ENCODE measurements around the gene SHISAL2B. TPM values are rescaled to one million over a fixed set of nuclear protein-coding genes. Genes with fewer than 3 reads are reported as not detected.
"Not testable (repeated sequence)": the region's sequence is repeated elsewhere in the genome, so short reads cannot be mapped to it uniquely, and the experiment has no call there.

Gene SHISAL2B
- total RNA-seq, 4 donors from 2014 or later: not detected

GRCh38 chr5:64654561-64654938, 35.8 kb upstream of the SHISAL2B start:
- no peak for DNase-seq
- H3K27ac ChIP-seq: no peak overlapping the region
- no peaks in the 10 kb centered on the region for H3K4me1 ChIP-seq
- no peaks in the 10 kb centered on the region for H3K36me3 ChIP-seq
- H3K4me3 ChIP-seq (replicated peaks in 1 of 3): no peak overlapping the region
- intact Hi-C loops (cut with DNase I): no loop called here
- WGBS, 2 donors: 85 to 91% methylated on average over 2 of the region's 2 CpGs
- no peak for TF ChIP-seq CTCF (IDR thresholded peaks at IDR 0.05)
- no peak for TF ChIP-seq POLR2A (IDR thresholded peaks at IDR 0.05)
- H3K27me3 ChIP-seq: no peaks in the 10 kb centered on the region
- no peaks in the 10 kb centered on the region for H3K9me3 ChIP-seq

GRCh38 chr5:64655596-64655995, 34.7 kb upstream of the SHISAL2B start:
- no peaks in the 10 kb centered on the region for H3K9me3 ChIP-seq
- 52 to 67% methylated on average over 1 of the region's 1 CpG for WGBS, 2 donors
- H3K27ac ChIP-seq: no peak overlapping the region
- no peak overlapping the region for H3K4me3 ChIP-seq (replicated peaks in 1 of 3)
- no peak for TF ChIP-seq POLR2A (IDR thresholded peaks at IDR 0.05)
- no peak for TF ChIP-seq CTCF (IDR thresholded peaks at IDR 0.05)
- no peaks in the 10 kb centered on the region for H3K27me3 ChIP-seq
- no peaks in the 10 kb centered on the region for H3K4me1 ChIP-seq
- H3K36me3 ChIP-seq: no peaks in the 10 kb centered on the region
- intact Hi-C loops (cut with DNase I): no loop called here
- DNase-seq: no peak

GRCh38 chr5:64659289-64659688, 31.0 kb upstream of the SHISAL2B start:
- Histone ChIP-seq H3K4me1 (no peaks in the 10 kb centered on the region), H3K4me3 (replicated peaks in 1 of 3) (no peak overlapping the region), H3K27me3 (no peaks in the 10 kb centered on the region), H3K9me3 (no peaks in the 10 kb centered on the region), H3K36me3 (no peaks in the 10 kb centered on the region), H3K27ac (no peak overlapping the region)
- no peak for TF ChIP-seq POLR2A (IDR thresholded peaks at IDR 0.05)
- TF ChIP-seq CTCF (IDR thresholded peaks at IDR 0.05): no peak
- intact Hi-C loops (cut with DNase I): no loop called here
- DNase-seq: no peak
- 75% methylated on average over 3 of the region's 3 CpGs for WGBS, 2 donors

- DNase-seq; H3K4me3 ChIP-seq (replicated peaks in 1 of 3); intact Hi-C loops (cut with DNase I); H3K27me3 ChIP-seq; H3K9me3 ChIP-seq; H3K4me1 ChIP-seq; H3K36me3 ChIP-seq; H3K27ac ChIP-seq: not testable (repeated sequence)
- 72 to 78% methylated on average over 6 of the region's 6 CpGs for WGBS, 2 donors
Observed at GRCh38 chr5:64663181-64663580, 27.1 kb upstream of the SHISAL2B start.

GRCh38 chr5:64665243-64665642, 25.1 kb upstream of the SHISAL2B start:
- Histone ChIP-seq H3K27ac (no peak overlapping the region), H3K27me3 (no peaks in the 10 kb centered on the region), H3K4me3 (replicated peaks in 1 of 3) (no peak overlapping the region), H3K9me3 (no peaks in the 10 kb centered on the region), H3K36me3 (no peaks in the 10 kb centered on the region), H3K4me1 (no peaks in the 10 kb centered on the region)
- WGBS, 2 donors: 53 to 56% methylated on average over 2 of the region's 2 CpGs
- intact Hi-C loops (cut with DNase I): no loop called here
- DNase-seq: no peak
- TF ChIP-seq POLR2A (IDR thresholded peaks at IDR 0.05): no peak
- no peak for TF ChIP-seq CTCF (IDR thresholded peaks at IDR 0.05)

- no peaks in the 10 kb centered on the region for H3K36me3 ChIP-seq
- no peak for TF ChIP-seq CTCF (IDR thresholded peaks at IDR 0.05)
- no peak for TF ChIP-seq POLR2A (IDR thresholded peaks at IDR 0.05)
- WGBS, 2 donors: 58 to 74% methylated on average over 1 of the region's 1 CpG
Observed at GRCh38 chr5:64666078-64666477, 24.2 kb upstream of the SHISAL2B start.

More at GRCh38 chr5:64666078-64666477, 24.2 kb upstream of the SHISAL2B start:
- DNase-seq: no peak
- Histone ChIP-seq H3K27me3 (no peaks in the 10 kb centered on the region), H3K4me1 (no peaks in the 10 kb centered on the region), H3K9me3 (no peaks in the 10 kb centered on the region), H3K4me3 (replicated peaks in 1 of 3) (no peak overlapping the region), H3K27ac (no peak overlapping the region)
- intact Hi-C loops (cut with DNase I): no loop called here
